ENCODE measurements around the gene ACOX1. TPM values are rescaled to one million over a fixed set of nuclear protein-coding genes. Genes with fewer than 3 reads are reported as not detected.

The ACOX1 gene
- total RNA-seq, 1 donor from 2014 or later, result 67.1 TPM

GRCh38 chr17:75917141-75917916 is 61.6 kb downstream of the ACOX1 start:
- Histone ChIP-seq H3K9me3 (no peaks in the 10 kb centered on the region), H3K27me3 (ENCODE audit: low read depth) (no peaks in the 10 kb centered on the region), H3K4me3 (no peak overlapping the region), H3K36me3 (peaks cover 8% of the 10 kb centered on the region), H3K27ac (no peak overlapping the region), H3K4me1 (no peaks in the 10 kb centered on the region)
- TF ChIP-seq, protein P1, sequence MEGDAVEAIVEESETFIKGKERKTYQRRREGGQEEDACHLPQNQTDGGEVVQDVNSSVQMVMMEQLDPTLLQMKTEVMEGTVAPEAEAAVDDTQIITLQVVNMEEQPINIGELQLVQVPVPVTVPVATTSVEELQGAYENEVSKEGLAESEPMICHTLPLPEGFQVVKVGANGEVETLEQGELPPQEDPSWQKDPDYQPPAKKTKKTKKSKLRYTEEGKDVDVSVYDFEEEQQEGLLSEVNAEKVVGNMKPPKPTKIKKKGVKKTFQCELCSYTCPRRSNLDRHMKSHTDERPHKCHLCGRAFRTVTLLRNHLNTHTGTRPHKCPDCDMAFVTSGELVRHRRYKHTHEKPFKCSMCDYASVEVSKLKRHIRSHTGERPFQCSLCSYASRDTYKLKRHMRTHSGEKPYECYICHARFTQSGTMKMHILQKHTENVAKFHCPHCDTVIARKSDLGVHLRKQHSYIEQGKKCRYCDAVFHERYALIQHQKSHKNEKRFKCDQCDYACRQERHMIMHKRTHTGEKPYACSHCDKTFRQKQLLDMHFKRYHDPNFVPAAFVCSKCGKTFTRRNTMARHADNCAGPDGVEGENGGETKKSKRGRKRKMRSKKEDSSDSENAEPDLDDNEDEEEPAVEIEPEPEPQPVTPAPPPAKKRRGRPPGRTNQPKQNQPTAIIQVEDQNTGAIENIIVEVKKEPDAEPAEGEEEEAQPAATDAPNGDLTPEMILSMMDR (IDR thresholded peaks at IDR 0.05), result no peak
- intact Hi-C loops (cut with DNase I), result no loop called here
- DNase-seq (no peak), ATAC-seq (no peak)

- Histone ChIP-seq H3K4me1 (peaks cover 7% of the 10 kb centered on the region), H3K27me3 (ENCODE audit: low read depth) (no peaks in the 10 kb centered on the region), H3K9me3 (no peaks in the 10 kb centered on the region), H3K36me3 (peaks cover 8% of the 10 kb centered on the region), H3K4me3 (no peak overlapping the region), H3K27ac (no peak overlapping the region)
- TF ChIP-seq, protein P1 (IDR thresholded peaks at IDR 0.05), result no peak
- intact Hi-C loops (cut with DNase I), result no loop called here
- no peak for DNase-seq
- ATAC-seq, result no peak
Measured at GRCh38 chr17:75915268-75915667, 63.7 kb downstream of the ACOX1 start.

DNA sequence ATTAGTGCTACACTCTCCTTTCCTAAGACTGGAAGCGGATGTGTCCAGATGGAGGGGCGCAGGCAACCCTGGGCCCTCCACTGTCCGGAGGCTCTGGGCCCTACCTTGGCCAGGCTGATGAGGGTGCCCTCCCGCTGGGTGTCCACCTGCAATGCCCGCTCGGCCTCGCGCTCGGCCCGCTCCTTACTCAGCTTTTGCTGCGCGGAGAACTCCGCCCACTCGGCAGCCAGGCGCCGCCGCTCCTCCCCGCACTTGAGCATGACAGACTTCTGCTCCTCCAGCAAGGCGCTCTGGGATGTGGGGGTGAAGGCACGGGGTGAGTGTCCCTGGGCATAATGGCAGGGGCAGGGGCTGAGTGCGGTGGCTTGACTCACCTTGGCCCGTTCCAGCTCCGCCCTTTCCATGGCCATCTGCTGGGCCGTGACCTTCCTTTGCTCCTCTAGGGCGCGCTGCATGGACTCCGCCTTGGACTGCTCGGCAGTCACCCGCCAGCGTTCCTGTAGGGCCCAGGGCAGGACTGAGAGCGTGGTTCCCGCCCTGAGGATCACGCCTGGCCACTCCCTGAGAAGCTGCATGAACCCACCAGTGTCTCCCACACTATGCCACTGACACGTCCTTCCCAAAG is 64.2 kb downstream of the ACOX1 start:
- Histone ChIP-seq H3K9me3 (no peaks in the 10 kb centered on the region), H3K27me3 (ENCODE audit: low read depth) (no peaks in the 10 kb centered on the region), H3K4me3 (no peak overlapping the region), H3K27ac (no peak overlapping the region), H3K36me3 (peaks cover 8% of the 10 kb centered on the region), H3K4me1 (peaks cover 12% of the 10 kb centered on the region)
- no peak for ATAC-seq
- intact Hi-C loops (cut with DNase I), result no loop called here
- TF ChIP-seq, protein P1 (IDR thresholded peaks at IDR 0.05), result no peak
- no peak for DNase-seq

DNA sequence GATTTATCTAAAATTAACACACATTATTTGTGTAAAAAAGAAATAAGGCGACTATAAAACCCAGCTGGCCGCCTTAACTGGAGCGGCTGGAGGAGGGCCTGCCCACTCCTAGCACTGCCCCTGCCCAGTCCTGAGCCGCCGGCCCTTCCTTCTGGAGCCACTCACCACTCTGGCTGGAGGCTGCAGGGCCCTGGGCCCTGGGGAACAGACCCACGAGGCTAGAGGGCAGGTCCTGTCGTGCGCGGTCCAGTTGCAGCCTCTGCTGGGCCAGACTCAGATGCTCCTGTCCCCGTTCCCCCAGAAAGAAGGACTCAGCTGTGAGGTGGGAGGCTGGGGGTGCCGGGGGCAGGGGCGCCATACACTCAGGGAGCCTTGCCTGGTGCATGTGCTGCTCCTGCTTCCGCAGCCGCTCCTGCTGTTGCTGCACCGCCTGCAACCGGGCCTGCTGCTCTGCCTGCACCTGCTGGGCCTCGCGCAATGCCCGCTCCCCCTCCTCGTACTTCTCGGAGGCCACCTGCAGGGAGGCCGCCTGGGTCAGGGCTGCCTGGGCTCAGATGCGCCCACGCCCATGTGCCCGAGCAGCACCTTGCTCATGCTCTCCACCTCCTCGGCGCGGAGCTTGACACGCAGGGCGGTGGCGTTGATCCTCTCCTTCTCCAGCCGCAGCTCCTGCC is 65.3 kb downstream of the ACOX1 start:
- H3K36me3 ChIP-seq, result peaks cover 8% of the 10 kb centered on the region
- ATAC-seq, result no peak
- DNase-seq, result no peak
- H3K4me1 ChIP-seq, result peaks cover 22% of the 10 kb centered on the region
- no peaks in the 10 kb centered on the region for H3K27me3 ChIP-seq (ENCODE audit: low read depth)
- no peak overlapping the region for H3K27ac ChIP-seq
- no peaks in the 10 kb centered on the region for H3K9me3 ChIP-seq
- TF ChIP-seq, protein P1 (IDR thresholded peaks at IDR 0.05), result no peak
- intact Hi-C loops (cut with DNase I), result no loop called here
- H3K4me3 ChIP-seq, result no peak overlapping the region

- intact Hi-C loops (cut with DNase I), result no loop called here
- H3K9me3 ChIP-seq, result no peaks in the 10 kb centered on the region
- DNase-seq (no peak), ATAC-seq (peak; percentile 28 to 54)
- peaks cover 36% of the 10 kb centered on the region for H3K4me1 ChIP-seq
- peaks cover 8% of the 10 kb centered on the region for H3K36me3 ChIP-seq
- H3K27me3 ChIP-seq (ENCODE audit: low read depth), result no peaks in the 10 kb centered on the region
- H3K27ac ChIP-seq, result peak overlapping the region; percentile 2
- H3K4me3 ChIP-seq, result no peak overlapping the region
- TF ChIP-seq, protein P1 (IDR thresholded peaks at IDR 0.05), result no peak
Measured at GRCh38 chr17:75910699-75911098, 68.3 kb downstream of the ACOX1 start.
